Nephron (organoid): ENCODE results near the gene NT5C1A.
A peak's percentile ranks its signal among the peaks of the same experiment; 100 is the strongest.

Experiments
- H3K27ac Mint-ChIP-seq, 3 experiments: 2 replicates each; pipeline ENCODE4 v1.8.0; 2020; ENCODE audit warnings: mixed read lengths in 3 of 3, mild to moderate bottlenecking in 2 of 3, moderate library complexity in 1 of 3
- H3K27me3 Mint-ChIP-seq: 2 replicates; pipeline ENCODE4 v1.8.0; 2021; ENCODE audit warnings: low read depth, mild to moderate bottlenecking, moderate library complexity, mixed read lengths
- H3K36me3 Mint-ChIP-seq: 2 replicates; pipeline ENCODE4 v1.8.0; 2020; ENCODE audit warnings: low read depth, mixed read lengths
- H3K4me1 Mint-ChIP-seq: 2 replicates; pipeline ENCODE4 v1.8.0; 2020; ENCODE audit warnings: mixed read lengths
- H3K4me3 Mint-ChIP-seq, 3 experiments: 2 replicates each; pipeline ENCODE4 v1.8.0; 2020; ENCODE audit warnings: mild to moderate bottlenecking in 3 of 3, mixed read lengths in 3 of 3, moderate library complexity in 2 of 3
- H3K9me3 Mint-ChIP-seq: 2 replicates; pipeline ENCODE4 v1.8.0; 2020; ENCODE audit warnings: mixed read lengths
- CTCF ChIP-seq, 3 experiments: fragments of 200-600 bp; sonication (generic); IDR thresholded peaks; one replicate each; pipeline ENCODE4 v1.5.0; 2021; ENCODE audit warnings: antibody characterized with exemption in 3 of 3; ENCODE audit not compliant: unreplicated experiment in 3 of 3

Gene NT5C1A

GRCh38 chr1:39671793-39672550 lies at the start of gene NT5C1A:
Gene NT5C1A (minus strand): TSS chr1:39672107. CDS start chr1:39672038, 69 bp downstream.
- H3K4me3 Mint-ChIP-seq: peak within 1 kb of the TSS; percentile 80 to 85 (median 83)
- H3K4me1 Mint-ChIP-seq: peaks cover 8% of the 10 kb centered on the region
- no peaks in the 10 kb centered on the region for H3K36me3 Mint-ChIP-seq
- peaks cover 72% of the 10 kb centered on the region for H3K27me3 Mint-ChIP-seq
- H3K9me3 Mint-ChIP-seq: no peaks in the 10 kb centered on the region
- no peak for TF ChIP-seq CTCF (IDR thresholded peaks at IDR 0.05; ENCODE audit: unreplicated experiment in 3 of 3)
- no peak within 1 kb of the TSS for H3K27ac Mint-ChIP-seq

GRCh38 chr1:39721664-39722063 lies 49.8 kb upstream of the NT5C1A start:
- Mint-ChIP-seq H3K4me3 (no peak overlapping the region), H3K27ac (no peak overlapping the region), H3K4me1 (no peaks in the 10 kb centered on the region), H3K9me3 (peaks cover under 1% of the 10 kb centered on the region), H3K27me3 (peaks cover 78% of the 10 kb centered on the region), H3K36me3 (no peaks in the 10 kb centered on the region)
- TF ChIP-seq CTCF (IDR thresholded peaks at IDR 0.05; ENCODE audit: unreplicated experiment in 3 of 3): no peak

GRCh38 chr1:39720094-39720999 lies 48.4 kb upstream of the NT5C1A start:
- peaks cover 74% of the 10 kb centered on the region for H3K27me3 Mint-ChIP-seq
- no peak overlapping the region for H3K4me3 Mint-ChIP-seq
- no peak overlapping the region for H3K27ac Mint-ChIP-seq
- no peaks in the 10 kb centered on the region for H3K4me1 Mint-ChIP-seq
- peak; percentile 62 to 80 (median 72) for TF ChIP-seq CTCF (IDR thresholded peaks at IDR 0.05; ENCODE audit: unreplicated experiment in 3 of 3)
- no peaks in the 10 kb centered on the region for H3K36me3 Mint-ChIP-seq
- H3K9me3 Mint-ChIP-seq: no peaks in the 10 kb centered on the region

GRCh38 chr1:39717809-39718208 lies 45.9 kb upstream of the NT5C1A start:
- no peak overlapping the region for H3K4me3 Mint-ChIP-seq
- H3K4me1 Mint-ChIP-seq: no peaks in the 10 kb centered on the region
- no peak for TF ChIP-seq CTCF (IDR thresholded peaks at IDR 0.05; ENCODE audit: unreplicated experiment in 3 of 3)
- peaks cover 79% of the 10 kb centered on the region for H3K27me3 Mint-ChIP-seq
- H3K27ac Mint-ChIP-seq: no peak overlapping the region
- H3K36me3 Mint-ChIP-seq: no peaks in the 10 kb centered on the region
- H3K9me3 Mint-ChIP-seq: no peaks in the 10 kb centered on the region

- H3K36me3 Mint-ChIP-seq: no peaks in the 10 kb centered on the region
- no peaks in the 10 kb centered on the region for H3K4me1 Mint-ChIP-seq
- TF ChIP-seq CTCF (IDR thresholded peaks at IDR 0.05; ENCODE audit: unreplicated experiment in 3 of 3): no peak
- no peak overlapping the region for H3K4me3 Mint-ChIP-seq
- peaks cover 79% of the 10 kb centered on the region for H3K27me3 Mint-ChIP-seq
- no peaks in the 10 kb centered on the region for H3K9me3 Mint-ChIP-seq
- H3K27ac Mint-ChIP-seq: no peak overlapping the region
Measured at GRCh38 chr1:39713557-39713956, 41.6 kb upstream of the NT5C1A start.
